ENCODE measurements around the gene RBM20. TPM values are rescaled to one million over a fixed set of nuclear protein-coding genes. Genes with fewer than 3 reads are reported as not detected.

RBM20 gene
- total and polyA plus RNA-seq, 4 donors: 1.1 to 2.2 (median 1.6) TPM

DNA sequence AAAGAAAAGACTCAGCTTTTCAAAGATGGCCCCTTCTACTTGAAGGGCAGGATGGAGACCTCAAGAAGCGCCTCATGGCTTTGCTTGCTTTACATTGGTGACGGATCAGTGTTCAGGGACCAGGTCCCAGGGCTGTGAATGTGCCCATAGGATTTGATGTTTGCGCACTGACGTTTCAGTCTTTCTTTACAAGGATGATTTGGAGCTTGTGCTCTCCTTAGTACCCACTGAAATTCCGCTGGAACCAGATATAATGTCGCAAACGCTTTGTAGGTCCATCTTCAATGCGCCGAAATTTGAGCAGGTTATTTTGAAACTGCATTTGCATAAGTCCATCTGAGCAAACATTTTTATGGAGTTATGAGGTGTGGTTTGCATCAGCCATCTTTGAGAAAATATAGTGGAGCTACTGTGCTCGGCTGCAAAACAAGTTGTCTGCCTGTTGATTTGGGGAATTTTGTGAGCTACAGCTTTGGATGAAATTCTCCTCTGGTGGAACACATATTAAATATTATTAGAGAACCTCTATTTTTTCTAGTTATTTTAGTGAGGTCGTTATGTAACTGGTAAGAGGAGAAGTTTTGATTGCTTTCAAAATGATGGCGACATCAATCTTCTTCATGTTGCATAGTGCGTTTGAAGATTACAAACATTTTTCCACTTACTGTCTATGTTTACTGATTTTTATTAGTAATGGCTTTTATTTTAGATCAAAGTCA lies 2.4 kb downstream of the RBM20 start:
- Histone ChIP-seq H3K4me1 (ENCODE audit: control insufficient read depth, insufficient read depth, low read length) (peaks cover 13% of the 10 kb centered on the region), H3K36me3 (ENCODE audit: control insufficient read depth, insufficient read depth, low read length) (no peaks in the 10 kb centered on the region), H3K27me3 (ENCODE audit: control insufficient read depth, insufficient read depth, low read length) (peaks cover 43% of the 10 kb centered on the region), H3K27ac (ENCODE audit: low read depth, low read length) (no peak overlapping the region), H3K4me3 (ENCODE audit: low read depth, low read length) (no peak overlapping the region), H3K9me3 (ENCODE audit: control insufficient read depth, insufficient read depth, low read length) (no peaks in the 10 kb centered on the region)
- WGBS (ENCODE audit: insufficient coverage): 84% methylated on average over 9 of the region's 13 CpGs
- no peak for DNase-seq (ENCODE audit: low read depth in 4 of 6, low spot score in 6 of 6)

DNA sequence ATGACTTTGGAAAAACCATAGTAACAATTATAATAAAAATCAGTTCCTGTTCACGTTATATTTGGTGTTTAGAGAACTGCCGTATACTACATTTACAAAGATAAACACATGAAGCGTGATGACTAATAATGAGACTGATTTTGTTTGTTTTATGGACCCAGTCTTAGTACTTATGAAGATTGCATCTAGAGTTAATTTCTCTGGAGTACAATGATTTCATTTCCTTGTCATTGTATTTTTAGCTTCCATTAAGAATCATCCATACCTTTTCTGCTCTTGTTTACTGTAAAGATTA lies 2.9 kb downstream of the RBM20 start:
- peaks cover 13% of the 10 kb centered on the region for H3K4me1 ChIP-seq (ENCODE audit: control insufficient read depth, insufficient read depth, low read length)
- WGBS (ENCODE audit: insufficient coverage): no CpG with 5 or more reads among the region's 3 CpGs
- no peak overlapping the region for H3K27ac ChIP-seq (ENCODE audit: low read depth, low read length)
- no peaks in the 10 kb centered on the region for H3K9me3 ChIP-seq (ENCODE audit: control insufficient read depth, insufficient read depth, low read length)
- H3K36me3 ChIP-seq (ENCODE audit: control insufficient read depth, insufficient read depth, low read length): no peaks in the 10 kb centered on the region
- DNase-seq (ENCODE audit: low read depth in 4 of 6, low spot score in 6 of 6): no peak
- no peak overlapping the region for H3K4me3 ChIP-seq (ENCODE audit: low read depth, low read length)
- peaks cover 40% of the 10 kb centered on the region for H3K27me3 ChIP-seq (ENCODE audit: control insufficient read depth, insufficient read depth, low read length)

DNA sequence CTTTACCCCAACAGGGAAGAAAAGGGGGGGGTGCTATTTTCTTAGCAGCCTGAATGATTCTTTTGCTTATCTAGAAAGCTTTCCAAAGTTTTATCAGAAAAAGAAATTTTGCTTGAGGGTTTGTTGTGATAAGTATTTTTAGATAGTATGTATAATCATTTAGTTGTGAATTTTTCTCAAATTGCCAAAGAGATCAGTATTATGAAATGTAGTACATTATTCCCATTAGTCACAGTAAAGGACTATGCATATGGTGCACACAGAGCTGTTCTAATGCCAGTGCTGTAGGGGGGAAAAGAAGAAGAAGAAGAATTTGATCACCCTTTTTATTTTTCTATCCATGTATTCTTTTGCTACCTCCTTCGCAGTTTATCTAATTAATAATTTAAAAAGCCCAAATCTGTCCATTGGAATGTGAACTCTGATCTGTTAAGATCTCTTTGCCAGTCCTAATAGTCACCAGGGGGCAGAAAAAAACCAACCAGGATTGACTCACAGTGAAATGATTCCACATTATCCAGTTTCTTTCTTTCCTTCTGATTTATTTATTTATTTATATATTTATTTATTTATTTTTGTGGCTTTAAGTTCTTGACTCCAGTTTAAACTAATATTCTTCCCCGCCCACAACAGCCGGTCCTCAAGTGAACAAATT lies 4.7 kb downstream of the RBM20 start:
- no peak overlapping the region for H3K4me3 ChIP-seq (ENCODE audit: low read depth, low read length)
- peaks cover 24% of the 10 kb centered on the region for H3K27me3 ChIP-seq (ENCODE audit: control insufficient read depth, insufficient read depth, low read length)
- no peak overlapping the region for H3K27ac ChIP-seq (ENCODE audit: low read depth, low read length)
- H3K36me3 ChIP-seq (ENCODE audit: control insufficient read depth, insufficient read depth, low read length): no peaks in the 10 kb centered on the region
- no peaks in the 10 kb centered on the region for H3K9me3 ChIP-seq (ENCODE audit: control insufficient read depth, insufficient read depth, low read length)
- no CpG with 5 or more reads among the region's 3 CpGs for WGBS (ENCODE audit: insufficient coverage)
- peaks cover 5% of the 10 kb centered on the region for H3K4me1 ChIP-seq (ENCODE audit: control insufficient read depth, insufficient read depth, low read length)
- no peak for DNase-seq (ENCODE audit: low read depth in 4 of 6, low spot score in 6 of 6)

DNA sequence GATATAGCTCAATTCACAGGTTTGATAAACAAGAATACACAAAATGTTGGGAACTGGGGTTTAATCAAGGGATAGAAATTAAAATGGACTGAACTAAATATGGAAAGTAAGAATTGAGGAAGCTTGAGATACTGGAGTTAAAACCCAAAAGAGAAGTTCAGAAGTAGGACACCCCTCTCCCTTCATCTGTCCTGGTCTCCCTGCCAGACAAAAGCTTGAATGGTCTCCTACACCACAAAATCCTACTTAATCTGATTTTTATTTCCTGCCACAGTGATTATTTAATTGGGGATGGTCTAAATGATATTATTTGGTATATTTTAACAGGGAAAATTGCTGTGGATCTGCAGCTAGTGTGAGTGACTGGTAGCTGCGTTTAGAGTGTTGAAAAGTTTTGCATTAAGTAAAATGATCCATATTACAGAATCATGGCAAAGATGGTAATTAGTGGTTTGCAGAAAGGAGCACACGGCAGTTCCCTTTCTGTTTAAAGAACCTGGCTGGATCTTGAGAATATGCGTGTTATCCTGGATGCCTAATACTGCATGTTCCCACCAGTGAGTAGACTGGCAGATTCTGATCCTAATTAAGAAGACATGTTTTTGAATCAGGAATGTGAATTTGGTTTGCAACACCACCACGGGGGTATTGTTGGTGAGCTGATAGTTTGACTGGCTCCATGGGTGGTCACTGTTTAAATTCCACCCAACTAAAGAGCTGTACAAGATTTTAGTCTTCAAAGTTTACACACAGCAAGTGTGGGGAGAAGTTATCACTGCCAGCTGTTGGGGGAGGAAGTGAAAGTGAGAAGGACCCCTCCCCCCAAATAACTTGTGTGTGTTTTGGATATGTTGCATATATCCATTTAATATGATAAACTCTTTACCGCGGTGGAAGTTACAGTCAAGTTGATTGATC lies 5.5 kb downstream of the RBM20 start:
- Histone ChIP-seq H3K27ac (ENCODE audit: low read depth, low read length) (no peak overlapping the region), H3K27me3 (ENCODE audit: control insufficient read depth, insufficient read depth, low read length) (peaks cover 20% of the 10 kb centered on the region), H3K4me3 (ENCODE audit: low read depth, low read length) (no peak overlapping the region), H3K9me3 (ENCODE audit: control insufficient read depth, insufficient read depth, low read length) (no peaks in the 10 kb centered on the region), H3K4me1 (ENCODE audit: control insufficient read depth, insufficient read depth, low read length) (peaks cover 3% of the 10 kb centered on the region), H3K36me3 (ENCODE audit: control insufficient read depth, insufficient read depth, low read length) (no peaks in the 10 kb centered on the region)
- DNase-seq (ENCODE audit: low read depth in 4 of 6, low spot score in 6 of 6): no peak
- WGBS (ENCODE audit: insufficient coverage): 88% methylated on average over 3 of the region's 6 CpGs

DNA sequence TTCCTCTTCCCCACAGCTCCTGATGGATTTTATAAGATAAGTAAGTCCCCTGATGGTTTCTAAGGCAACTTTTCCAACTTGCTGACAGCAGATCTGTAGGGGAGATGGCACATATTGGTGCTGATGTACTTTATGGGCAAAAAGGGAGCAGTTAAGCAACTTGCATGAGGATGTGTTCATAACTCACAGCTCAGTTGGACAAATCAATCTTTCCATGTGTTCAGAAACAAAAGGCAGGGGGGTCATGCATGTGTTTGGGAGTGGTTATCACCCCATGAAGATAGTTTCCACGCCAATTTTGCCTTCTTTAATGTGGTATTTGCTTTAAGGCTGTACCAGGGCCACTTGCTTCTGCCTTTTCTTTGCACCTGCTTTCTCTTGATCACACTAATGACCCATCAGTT lies 6.1 kb downstream of the RBM20 start:
- Histone ChIP-seq H3K27ac (ENCODE audit: low read depth, low read length) (no peak overlapping the region), H3K36me3 (ENCODE audit: control insufficient read depth, insufficient read depth, low read length) (no peaks in the 10 kb centered on the region), H3K4me1 (ENCODE audit: control insufficient read depth, insufficient read depth, low read length) (no peaks in the 10 kb centered on the region), H3K4me3 (ENCODE audit: low read depth, low read length) (no peak overlapping the region), H3K27me3 (ENCODE audit: control insufficient read depth, insufficient read depth, low read length) (peaks cover 13% of the 10 kb centered on the region), H3K9me3 (ENCODE audit: control insufficient read depth, insufficient read depth, low read length) (no peaks in the 10 kb centered on the region)
- WGBS (ENCODE audit: insufficient coverage): 67% methylated on average over 1 of the region's 1 CpG
- no peak for DNase-seq (ENCODE audit: low read depth in 4 of 6, low spot score in 6 of 6)

DNA sequence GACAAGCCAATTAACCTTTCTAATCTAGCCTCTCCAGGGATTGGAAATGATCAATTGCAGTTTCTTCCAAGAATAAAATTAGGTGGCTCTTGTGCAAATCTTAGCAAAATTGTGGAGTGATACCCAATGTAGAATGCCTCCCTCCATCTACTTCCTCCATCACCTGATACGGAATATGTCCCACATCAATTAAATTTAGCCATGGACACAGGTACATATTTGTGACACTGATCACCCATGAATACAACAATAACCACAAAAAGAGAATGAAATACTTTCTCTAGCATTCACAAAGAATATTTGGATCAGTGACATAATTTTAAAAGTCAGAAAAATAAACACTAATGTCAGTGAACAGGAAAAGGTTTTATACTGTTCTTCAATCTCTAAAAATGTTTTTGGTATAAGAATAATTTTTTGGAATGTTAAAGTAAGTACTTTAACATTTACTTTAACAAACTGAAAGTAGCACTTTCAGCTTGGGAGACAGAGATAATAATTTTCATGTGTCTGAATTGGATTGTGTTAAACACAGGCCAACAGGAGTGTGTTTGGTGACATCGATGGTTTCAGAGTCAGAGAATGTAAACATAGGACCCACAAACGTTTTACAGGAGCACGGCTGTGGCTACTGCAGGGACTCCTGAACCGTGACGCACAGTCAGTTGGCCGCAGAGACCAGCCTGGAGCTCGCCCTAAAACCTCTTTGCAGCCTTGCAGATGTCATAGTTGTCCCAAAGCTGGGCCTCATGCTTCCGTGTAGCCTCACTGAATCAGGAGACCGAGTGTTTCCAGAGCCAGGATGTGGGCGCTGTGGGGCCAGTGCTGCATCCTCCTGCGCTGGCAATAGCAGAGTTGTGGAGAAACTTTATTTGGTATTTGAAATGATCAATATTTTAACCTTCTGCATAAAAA lies 7.2 kb downstream of the RBM20 start:
- H3K27me3 ChIP-seq (ENCODE audit: control insufficient read depth, insufficient read depth, low read length): peaks cover 11% of the 10 kb centered on the region

DNA sequence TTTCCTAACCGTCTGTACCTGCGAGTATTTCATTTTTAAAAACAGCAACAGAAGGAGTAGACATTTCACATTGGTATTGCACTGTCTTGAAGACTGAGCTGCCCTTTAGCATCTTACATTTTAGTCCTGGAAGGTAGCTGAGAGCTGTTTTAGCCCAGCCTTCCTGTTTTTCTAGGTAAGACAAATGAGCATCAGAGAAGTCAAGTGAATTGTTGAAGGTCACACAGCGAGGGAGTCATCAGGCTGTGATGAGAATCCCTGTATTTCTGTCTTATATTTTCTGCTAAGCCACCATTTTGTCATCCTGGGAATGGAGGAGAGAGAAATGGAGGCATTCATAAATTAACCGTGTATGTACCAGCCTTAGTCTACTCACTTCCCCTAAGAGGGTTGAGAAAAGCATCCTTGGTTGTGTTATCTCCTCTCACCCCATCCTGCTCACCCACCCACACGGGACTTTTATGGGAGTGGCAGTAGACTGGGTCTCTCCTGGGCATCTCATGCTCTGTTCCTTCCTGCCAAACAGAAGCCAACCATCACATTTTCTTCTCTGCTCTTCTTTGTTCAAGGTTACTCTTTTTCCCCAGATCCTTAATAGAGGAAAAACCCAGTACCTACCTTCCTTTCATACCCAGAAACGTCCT lies 8.5 kb downstream of the RBM20 start:
- H3K9me3 ChIP-seq (ENCODE audit: control insufficient read depth, insufficient read depth, low read length): no peaks in the 10 kb centered on the region
- DNase-seq (ENCODE audit: low read depth in 4 of 6, low spot score in 6 of 6): no peak
- peaks cover 7% of the 10 kb centered on the region for H3K27me3 ChIP-seq (ENCODE audit: control insufficient read depth, insufficient read depth, low read length)
- no peak overlapping the region for H3K4me3 ChIP-seq (ENCODE audit: low read depth, low read length)
- no peaks in the 10 kb centered on the region for H3K36me3 ChIP-seq (ENCODE audit: control insufficient read depth, insufficient read depth, low read length)
- WGBS (ENCODE audit: insufficient coverage): 83% methylated on average over 1 of the region's 6 CpGs
- no peak overlapping the region for H3K27ac ChIP-seq (ENCODE audit: low read depth, low read length)
- no peaks in the 10 kb centered on the region for H3K4me1 ChIP-seq (ENCODE audit: control insufficient read depth, insufficient read depth, low read length)

More for the DNA sequence above, 7.2 kb downstream of the RBM20 start:
- Histone ChIP-seq H3K4me1 (ENCODE audit: control insufficient read depth, insufficient read depth, low read length) (no peaks in the 10 kb centered on the region), H3K4me3 (ENCODE audit: low read depth, low read length) (no peak overlapping the region), H3K27ac (ENCODE audit: low read depth, low read length) (no peak overlapping the region), H3K36me3 (ENCODE audit: control insufficient read depth, insufficient read depth, low read length) (no peaks in the 10 kb centered on the region), H3K9me3 (ENCODE audit: control insufficient read depth, insufficient read depth, low read length) (no peaks in the 10 kb centered on the region)
- DNase-seq (ENCODE audit: low read depth in 4 of 6, low spot score in 6 of 6): no peak
- 59% methylated on average over 8 of the region's 12 CpGs for WGBS (ENCODE audit: insufficient coverage)

DNA sequence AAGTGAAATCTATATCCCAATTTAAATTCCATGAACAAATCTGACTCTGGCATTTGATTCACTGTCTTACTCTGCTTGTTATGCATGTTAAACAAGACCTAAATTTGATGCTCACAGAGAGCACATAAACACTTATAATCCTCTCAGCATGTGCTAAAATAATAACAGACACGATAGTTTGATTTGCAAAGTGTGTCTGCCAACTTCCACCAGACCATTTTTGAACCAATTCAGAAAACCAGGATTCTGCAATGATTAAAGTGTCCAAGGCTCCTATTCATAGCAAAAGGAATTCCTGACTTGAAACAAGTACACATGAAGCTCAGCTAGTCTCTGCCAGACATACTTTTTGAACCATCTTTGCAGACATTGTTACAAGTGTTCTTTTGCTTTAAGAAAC lies 11.2 kb downstream of the RBM20 start:
- no peaks in the 10 kb centered on the region for H3K36me3 ChIP-seq (ENCODE audit: control insufficient read depth, insufficient read depth, low read length)
- WGBS (ENCODE audit: insufficient coverage): 33% methylated on average over 1 of the region's 1 CpG
- no peaks in the 10 kb centered on the region for H3K27me3 ChIP-seq (ENCODE audit: control insufficient read depth, insufficient read depth, low read length)

DNA sequence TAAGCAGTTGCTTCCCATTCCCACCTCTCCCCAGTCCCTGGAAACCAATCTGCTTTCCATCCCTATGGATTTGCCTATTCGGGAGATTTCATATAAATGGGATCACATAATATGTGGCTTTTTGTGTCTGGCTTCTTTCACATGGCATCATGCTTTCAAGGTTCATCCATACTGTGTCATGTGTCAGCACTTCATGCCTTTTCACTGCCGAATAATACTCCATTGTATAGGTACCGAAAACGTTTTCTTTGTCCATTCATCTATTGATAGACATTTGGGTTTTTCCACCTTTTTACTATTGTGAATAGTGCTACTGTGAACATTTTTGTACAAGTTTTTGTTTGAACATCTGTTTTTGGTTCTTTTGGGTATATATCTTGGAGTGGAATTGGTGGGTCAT lies 12.5 kb downstream of the RBM20 start:
- no peak overlapping the region for H3K27ac ChIP-seq (ENCODE audit: low read depth, low read length)
- H3K27me3 ChIP-seq (ENCODE audit: control insufficient read depth, insufficient read depth, low read length): no peaks in the 10 kb centered on the region
- DNase-seq (ENCODE audit: low read depth in 4 of 6, low spot score in 6 of 6): no peak
- no peaks in the 10 kb centered on the region for H3K36me3 ChIP-seq (ENCODE audit: control insufficient read depth, insufficient read depth, low read length)
- no peaks in the 10 kb centered on the region for H3K9me3 ChIP-seq (ENCODE audit: control insufficient read depth, insufficient read depth, low read length)
- no peaks in the 10 kb centered on the region for H3K4me1 ChIP-seq (ENCODE audit: control insufficient read depth, insufficient read depth, low read length)
- no peak overlapping the region for H3K4me3 ChIP-seq (ENCODE audit: low read depth, low read length)
- WGBS (ENCODE audit: insufficient coverage): no CpG with 5 or more reads among the region's 4 CpGs

More for the DNA sequence above, 11.2 kb downstream of the RBM20 start:
- H3K9me3 ChIP-seq (ENCODE audit: control insufficient read depth, insufficient read depth, low read length): no peaks in the 10 kb centered on the region
- H3K27ac ChIP-seq (ENCODE audit: low read depth, low read length): no peak overlapping the region
- H3K4me3 ChIP-seq (ENCODE audit: low read depth, low read length): no peak overlapping the region
- H3K4me1 ChIP-seq (ENCODE audit: control insufficient read depth, insufficient read depth, low read length): no peaks in the 10 kb centered on the region
- DNase-seq (ENCODE audit: low read depth in 4 of 6, low spot score in 6 of 6): peak in 1 of 6 donors; percentile 58
